AG04450 (cell line): ENCODE data around the gene NCOA7. TPM values are rescaled to one million over a fixed set of nuclear protein-coding genes. Genes with fewer than 3 reads are reported as not detected.
"Not testable (repeated sequence)": the region's sequence is repeated elsewhere in the genome, so short reads cannot be mapped to it uniquely, and the experiment has no call there.

Experiments used
- CTCF ChIA-PET: fragments of 300-600, 350-600 bp; formaldehyde crosslinking; extraction: SDS; loops from one replicate; lab custom pipeline; 2022; ENCODE audit warnings: antibody characterized with exemption, inconsistent platforms; lab: Charles Lee
- POLR2A ChIA-PET: fragments of 350-600 bp; formaldehyde crosslinking; extraction: SDS; loops from one replicate; lab custom pipeline; 2021; ENCODE audit warnings: antibody characterized with exemption, inconsistent platforms; lab: Yijun Ruan, JAX
- DNase-seq: peaks from one replicate; pipeline ENCODE4 v3.0.0-alpha.2; 2011; ENCODE audit warnings: low read depth, low spot score
- H3K27ac ChIP-seq: one replicate; pipeline ENCODE4 v1.5.1; 2012; ENCODE audit warnings: low read depth, low read length, control low read depth
- H3K27me3 ChIP-seq: one replicate; pipeline ENCODE4 v1.6.0; 2012; ENCODE audit warnings: low read length; ENCODE audit not compliant: control insufficient read depth, insufficient read depth
- H3K4me3 ChIP-seq: 2 replicates; pipeline ENCODE4 v1.5.1; 2011; ENCODE audit warnings: mild to moderate bottlenecking, low read depth, low read length, control low read depth
- H3K9me3 ChIP-seq: 2 replicates; pipeline ENCODE4 v1.5.1; 2012; ENCODE audit warnings: low read length; ENCODE audit not compliant: control insufficient read depth, insufficient read depth
- polyA plus RNA-seq: library from polyadenylated mRNA; depleted of rRNA; stranded (reverse); fragments of >200 nt; gene quantifications from 2 replicates; pipeline ENCODE4 v1.2.3, GENCODE V29; 2011
- TF ChIP-seq, protein P1 (sequence below): IDR thresholded peaks from 2 replicates; pipeline ENCODE4 v1.5.1; 2011; ENCODE audit warnings: low read depth, low read length, control low read depth, inconsistent platforms

NCOA7 gene
- polyA plus RNA-seq, 1 experiment: 21.5 TPM

DNA sequence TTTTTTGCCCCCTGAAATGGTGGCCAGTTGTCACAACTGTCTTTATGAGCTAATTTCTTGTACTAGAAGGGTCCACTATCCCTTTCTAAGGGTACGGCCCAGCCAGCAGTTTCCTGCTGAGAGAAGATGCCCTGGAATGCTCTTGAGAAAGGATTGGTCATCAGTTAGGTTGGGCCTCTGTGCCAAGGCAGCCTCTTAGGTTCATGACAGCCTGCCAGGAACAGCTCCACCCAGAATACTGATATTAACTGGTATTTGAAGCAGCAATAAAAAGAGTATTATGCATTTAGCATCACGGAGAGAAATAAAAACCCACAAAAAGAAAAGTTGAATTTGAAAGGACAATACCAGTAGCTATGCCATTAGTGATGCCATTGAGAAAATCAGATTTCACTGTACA is 156.9 kb downstream of the NCOA7 start:
- ChIA-PET CTCF (interaction anchor here (0.5 to 6.1 kb wide), 5 partner anchors 7 to 132 kb away, joined by 3 to 92 read pairs (median 4); partner anchors contain the start of gene HINT3), POLR2A (no interaction called here)
- no peak overlapping the region for H3K27ac ChIP-seq
- H3K27me3 ChIP-seq: no peaks in the 10 kb centered on the region
- TF ChIP-seq, protein P1, sequence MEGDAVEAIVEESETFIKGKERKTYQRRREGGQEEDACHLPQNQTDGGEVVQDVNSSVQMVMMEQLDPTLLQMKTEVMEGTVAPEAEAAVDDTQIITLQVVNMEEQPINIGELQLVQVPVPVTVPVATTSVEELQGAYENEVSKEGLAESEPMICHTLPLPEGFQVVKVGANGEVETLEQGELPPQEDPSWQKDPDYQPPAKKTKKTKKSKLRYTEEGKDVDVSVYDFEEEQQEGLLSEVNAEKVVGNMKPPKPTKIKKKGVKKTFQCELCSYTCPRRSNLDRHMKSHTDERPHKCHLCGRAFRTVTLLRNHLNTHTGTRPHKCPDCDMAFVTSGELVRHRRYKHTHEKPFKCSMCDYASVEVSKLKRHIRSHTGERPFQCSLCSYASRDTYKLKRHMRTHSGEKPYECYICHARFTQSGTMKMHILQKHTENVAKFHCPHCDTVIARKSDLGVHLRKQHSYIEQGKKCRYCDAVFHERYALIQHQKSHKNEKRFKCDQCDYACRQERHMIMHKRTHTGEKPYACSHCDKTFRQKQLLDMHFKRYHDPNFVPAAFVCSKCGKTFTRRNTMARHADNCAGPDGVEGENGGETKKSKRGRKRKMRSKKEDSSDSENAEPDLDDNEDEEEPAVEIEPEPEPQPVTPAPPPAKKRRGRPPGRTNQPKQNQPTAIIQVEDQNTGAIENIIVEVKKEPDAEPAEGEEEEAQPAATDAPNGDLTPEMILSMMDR: no peak
- H3K4me3 ChIP-seq: no peak overlapping the region
- DNase-seq: no peak
- no peaks in the 10 kb centered on the region for H3K9me3 ChIP-seq

DNA sequence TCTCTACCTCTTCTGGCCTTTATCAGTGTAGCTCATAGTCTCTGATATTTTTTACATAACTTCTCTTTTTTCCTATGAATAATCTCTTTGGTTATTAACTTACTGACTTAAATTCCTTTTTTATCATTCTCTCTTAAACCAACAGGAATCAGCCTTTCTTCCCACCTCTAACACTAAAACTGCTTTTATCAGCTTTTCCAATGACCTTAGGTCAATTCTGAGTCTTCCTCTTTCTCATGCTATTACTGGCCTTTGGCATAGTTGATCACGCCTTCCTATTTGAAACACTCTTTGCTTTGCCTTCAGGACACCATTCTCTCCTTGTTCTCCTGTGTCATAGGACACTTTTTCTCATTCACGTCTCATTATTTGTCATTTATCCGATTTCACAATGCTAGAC is 157.7 kb downstream of the NCOA7 start:
- POLR2A ChIA-PET: no interaction called here
- Histone ChIP-seq H3K4me3 (no peak overlapping the region), H3K27me3 (no peaks in the 10 kb centered on the region), H3K27ac (no peak overlapping the region), H3K9me3 (peaks cover 4% of the 10 kb centered on the region; the same call in 1 of the 2 replicates)
- CTCF ChIA-PET: interaction anchor here (0.8 to 6.1 kb wide), 3 partner anchors 8 to 42 kb away, joined by 3 to 92 read pairs (median 5); partner anchors contain the start of gene HINT3
- DNase-seq: no peak
- TF ChIP-seq, protein P1: no peak

DNA sequence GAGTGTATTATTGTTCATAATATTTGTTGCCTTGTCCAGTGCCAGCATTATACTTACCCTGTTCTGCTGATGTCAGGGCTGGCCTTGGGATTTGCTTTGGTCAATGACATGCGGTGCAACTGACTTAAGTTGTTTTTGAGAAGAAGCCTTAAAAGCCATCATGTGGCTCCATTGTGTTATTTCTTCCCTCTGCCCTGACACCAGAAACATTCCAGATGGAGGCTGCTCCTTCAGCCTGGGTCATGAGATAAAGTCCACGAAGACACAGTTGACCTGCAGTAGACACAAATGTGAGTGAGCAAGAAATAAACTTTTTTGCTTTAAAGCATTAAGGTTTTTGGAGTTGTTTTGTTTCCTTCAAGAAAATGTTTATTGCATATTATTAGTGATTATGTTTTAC is 158.3 kb downstream of the NCOA7 start:
- Histone ChIP-seq H3K9me3 (peaks cover 4% of the 10 kb centered on the region; the same call in 1 of the 2 replicates), H3K4me3 (no peak overlapping the region), H3K27ac (no peak overlapping the region), H3K27me3 (no peaks in the 10 kb centered on the region)
- no peak for DNase-seq
- POLR2A ChIA-PET: no interaction called here
- CTCF ChIA-PET: no interaction called here
- TF ChIP-seq, protein P1: no peak

DNA sequence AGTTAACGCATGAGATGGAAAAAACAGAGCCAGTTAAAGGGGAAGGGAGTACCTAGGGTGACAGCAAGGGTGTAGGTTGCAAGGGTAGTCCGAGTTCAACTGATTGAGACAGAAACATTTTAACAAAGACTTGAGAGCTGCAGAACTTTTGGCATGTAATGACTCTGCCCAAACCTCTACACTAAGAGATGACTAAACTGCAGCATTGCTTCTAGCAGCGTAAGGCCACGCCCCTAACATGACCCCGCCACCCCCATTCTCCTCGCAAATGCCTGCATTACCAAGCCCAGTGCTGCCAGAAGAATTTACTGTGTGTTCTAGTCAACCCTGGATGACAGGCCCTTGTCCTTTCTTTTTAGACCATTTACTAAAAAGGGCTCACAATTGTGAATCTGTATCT is 159.5 kb downstream of the NCOA7 start:
- ChIA-PET POLR2A (no interaction called here), CTCF (interaction anchor here (11.8 kb wide), 1 partner anchor 165 kb away, joined by 196 read pairs; the partner anchor contains the start of gene NCOA7)
- TF ChIP-seq, protein P1: no peak
- Histone ChIP-seq H3K9me3 (peaks cover 4% of the 10 kb centered on the region; the same call in 1 of the 2 replicates), H3K4me3 (no peak overlapping the region), H3K27me3 (no peaks in the 10 kb centered on the region), H3K27ac (no peak overlapping the region)
- DNase-seq: no peak

DNA sequence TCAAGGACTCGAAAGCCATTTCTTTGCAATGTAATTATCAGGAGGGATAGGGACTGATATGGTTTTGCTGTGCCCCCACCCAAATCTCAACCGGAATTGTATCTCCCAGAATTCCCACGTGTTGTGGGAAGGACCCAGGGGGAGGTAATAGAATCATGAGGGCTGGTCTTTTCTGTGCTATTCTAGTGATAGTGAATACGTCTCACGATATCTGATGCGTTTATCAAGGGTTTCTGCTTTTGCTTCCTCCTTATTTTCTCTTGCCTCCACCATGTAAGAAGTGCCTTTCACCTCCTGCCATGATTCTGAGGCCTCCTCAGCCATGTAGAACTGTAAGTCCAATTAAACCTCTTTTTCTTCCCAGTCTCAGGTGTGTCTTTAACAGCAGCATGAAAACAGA is 160.0 kb downstream of the NCOA7 start:
- H3K4me3 ChIP-seq, H3K9me3 ChIP-seq, POLR2A ChIA-PET, H3K27ac ChIP-seq, DNase-seq, H3K27me3 ChIP-seq: not testable (repeated sequence)
- CTCF ChIA-PET: interaction anchor here (0.6 to 11.8 kb wide), 4 partner anchors 23 to 165 kb away, joined by 3 to 196 read pairs (median 18); partner anchors contain the start of gene NCOA7
